IMR-90 (cell line): Measurements from ENCODE around the gene VAMP7. TPM values are rescaled to one million over a fixed set of nuclear protein-coding genes. Genes with fewer than 3 reads are reported as not detected.

ENCODE experiments used
- ATAC-seq: fragments of 200-7000 bp; cut with Tn5 transposase; 2 replicates; pipeline ENCODE4 v1.9.1; 2020; ENCODE audit warnings: low read depth, mild to moderate bottlenecking, moderate library complexity
- BruUV-seq: library from RNA; stranded (reverse); fragments of 400-500 nt; replicated peaks from 2 replicates; lab custom pipeline; 2021; lab: Mats Ljungman, UMichigan
- CTCF ChIA-PET: fragments of 300-600 bp; formaldehyde crosslinking; extraction: SDS; loops from one replicate; lab custom pipeline; 2021; ENCODE audit warnings: antibody characterized with exemption; lab: Yijun Ruan, JAX
- POLR2A ChIA-PET: fragments of 300-600 bp; sonication (Branson Sonifier 250); formaldehyde crosslinking; loops from one replicate; lab custom pipeline; 2022; ENCODE audit warnings: antibody characterized with exemption; ENCODE audit not compliant: unreplicated experiment; lab: Charles Lee
- DNase-seq: peaks from one replicate; pipeline ENCODE4 v3.0.0; 2013
- H2AFZ ChIP-seq: replicated peaks from 2 replicates; pipeline ENCODE3; 2013; ENCODE audit warnings: low read length, mild to moderate bottlenecking; ENCODE audit not compliant: poor library complexity
- H2AK5ac ChIP-seq: 2 replicates; pipeline ENCODE4 v1.6.1; 2013; ENCODE audit warnings: low read depth, low read length, inconsistent platforms
- H2AK9ac ChIP-seq: replicated peaks from 2 replicates; pipeline ENCODE3; 2013; ENCODE audit warnings: mild to moderate bottlenecking, low read depth, low read length, moderate library complexity; ENCODE audit not compliant: poor library complexity
- H2BK120ac ChIP-seq: 2 replicates; pipeline ENCODE4 v1.6.1; 2013; ENCODE audit warnings: low read depth, low read length, inconsistent platforms
- H2BK15ac ChIP-seq: 3 replicates; pipeline ENCODE4 v1.6.1; 2013; ENCODE audit warnings: low read depth, low read length, inconsistent platforms
- H2BK20ac ChIP-seq: 2 replicates; pipeline ENCODE4 v1.6.1; 2013; ENCODE audit warnings: low read depth, mild to moderate bottlenecking, inconsistent platforms, low read length, moderate library complexity
- H2BK5ac ChIP-seq: 2 replicates; pipeline ENCODE4 v1.6.1; 2013; ENCODE audit warnings: mild to moderate bottlenecking, low read depth, low read length, inconsistent platforms; ENCODE audit not compliant: poor library complexity, severe bottlenecking
- H3K14ac ChIP-seq: replicated peaks from 2 replicates; pipeline ENCODE4 v1.6.1; 2013; ENCODE audit warnings: low read depth, low read length, inconsistent platforms
- H3K18ac ChIP-seq: 2 replicates; pipeline ENCODE4 v1.6.1; 2013; ENCODE audit warnings: low read depth, low read length, control low read depth
- H3K23ac ChIP-seq: 2 replicates; pipeline ENCODE4 v1.6.1; 2013; ENCODE audit warnings: low read depth, low read length, inconsistent platforms
- H3K27ac ChIP-seq: 2 replicates; pipeline ENCODE4 v1.5.1; 2013; ENCODE audit warnings: mild to moderate bottlenecking, control low read depth, low read length; ENCODE audit not compliant: insufficient read depth
- H3K27me3 ChIP-seq: 2 replicates; pipeline ENCODE4 v1.6.1; 2013; ENCODE audit warnings: low read length; ENCODE audit not compliant: control insufficient read depth, insufficient read depth
- H3K36me3 ChIP-seq: 2 replicates; pipeline ENCODE4 v1.6.1; 2013; ENCODE audit warnings: low read length, mixed read lengths; ENCODE audit not compliant: control insufficient read depth, insufficient read depth
- H3K4ac ChIP-seq: 2 replicates; pipeline ENCODE4 v1.6.1; 2013; ENCODE audit warnings: low read depth, low read length, inconsistent platforms
- H3K4me1 ChIP-seq: 2 replicates; pipeline ENCODE4 v1.6.1; 2013; ENCODE audit warnings: low read length, mixed read lengths; ENCODE audit not compliant: control insufficient read depth, insufficient read depth
- H3K4me2 ChIP-seq: 2 replicates; pipeline ENCODE4 v1.6.1; 2013; ENCODE audit warnings: low read depth, mild to moderate bottlenecking, control low read depth, low read length, moderate library complexity
- H3K4me3 ChIP-seq: 2 replicates; pipeline ENCODE4 v1.5.1; 2013; ENCODE audit warnings: low read depth, mild to moderate bottlenecking, control low read depth, low read length, moderate library complexity; ENCODE audit not compliant: insufficient read depth
- H3K56ac ChIP-seq: 2 replicates; pipeline ENCODE4 v1.6.1; 2013; ENCODE audit warnings: low read length, inconsistent platforms; ENCODE audit not compliant: insufficient read depth; ENCODE audit errors: extremely low read depth
- H3K79me1 ChIP-seq, 2 experiments: 2 replicates each; pipeline ENCODE4 v1.6.1; 2013; ENCODE audit warnings: low read length in 2 of 2, inconsistent platforms in 1 of 2, low read depth in 1 of 2
- H3K9ac ChIP-seq: 2 replicates; pipeline ENCODE4 v1.6.1; 2013; ENCODE audit warnings: low read depth, low read length, control low read depth
- H3K9me1 ChIP-seq: 2 replicates; pipeline ENCODE4 v1.6.1; 2013; ENCODE audit warnings: low read length, inconsistent platforms; ENCODE audit not compliant: insufficient read depth
- H3K9me3 ChIP-seq: 2 replicates; pipeline ENCODE4 v1.6.1; 2013; ENCODE audit warnings: low read length; ENCODE audit not compliant: control insufficient read depth, insufficient read depth
- H4K20me1 ChIP-seq: 2 replicates; pipeline ENCODE4 v1.6.1; 2013; ENCODE audit warnings: low read length, inconsistent platforms; ENCODE audit not compliant: insufficient read depth
- H4K5ac ChIP-seq: 2 replicates; pipeline ENCODE4 v1.6.1; 2013; ENCODE audit warnings: mild to moderate bottlenecking, low read depth, low read length, control low read depth
- H4K8ac ChIP-seq, 2 experiments: 2 replicates each; pipeline ENCODE4 v1.6.1; 2013; ENCODE audit warnings: low read depth in 2 of 2, low read length in 2 of 2, control low read depth in 1 of 2, inconsistent platforms in 1 of 2
- H4K91ac ChIP-seq: 2 replicates; pipeline ENCODE4 v1.6.1; 2013; ENCODE audit warnings: low read depth, low read length, inconsistent platforms; ENCODE audit not compliant: insufficient read depth
- BHLHE40 ChIP-seq: fragments of 150-350 bp; IDR thresholded peaks from 2 replicates; pipeline ENCODE4 v1.6.1; 2016; ENCODE audit warnings: mild to moderate bottlenecking, low read depth, low read length
- CEBPB ChIP-seq: IDR thresholded peaks from 2 replicates; pipeline ENCODE4 v1.6.1; 2012; ENCODE audit warnings: low read depth, low read length, improper control_type of control experiment
- CHD1 ChIP-seq: IDR thresholded peaks from 2 replicates; pipeline ENCODE4 v1.6.1; 2012; ENCODE audit warnings: low read depth, low read length, improper control_type of control experiment
- CTCF ChIP-seq: conservative IDR thresholded peaks from 2 replicates; pipeline ENCODE4 v1.5.1; 2012; ENCODE audit warnings: mild to moderate bottlenecking, low read depth, low read length, improper control_type of control experiment
- ELK1 ChIP-seq: fragments of 150-350 bp; IDR thresholded peaks from 2 replicates; pipeline ENCODE4 v1.6.1; 2016; ENCODE audit warnings: low read depth, mild to moderate bottlenecking, low read length, moderate library complexity, borderline replicate concordance
- FOS ChIP-seq: fragments of 150-350 bp; IDR thresholded peaks from 2 replicates; pipeline ENCODE4 v1.6.1; 2016; ENCODE audit warnings: low read depth, low read length
- MAFK ChIP-seq: IDR thresholded peaks from 2 replicates; pipeline ENCODE4 v1.6.1; 2012; ENCODE audit warnings: low read depth, low read length, improper control_type of control experiment
- MAZ ChIP-seq: IDR thresholded peaks from 2 replicates; pipeline ENCODE4 v1.6.1; 2012; ENCODE audit warnings: low read depth, mild to moderate bottlenecking, low read length, improper control_type of control experiment, moderate library complexity, borderline replicate concordance
- MXI1 ChIP-seq: IDR thresholded peaks from 2 replicates; pipeline ENCODE4 v1.6.1; 2012; ENCODE audit warnings: low read depth, mild to moderate bottlenecking, low read length, moderate library complexity, borderline replicate concordance
- NFE2L2 ChIP-seq: fragments of 150-350 bp; IDR thresholded peaks from 2 replicates; pipeline ENCODE4 v1.6.1; 2016; ENCODE audit warnings: low read depth, mild to moderate bottlenecking, low read length
- POLR2A ChIP-seq: IDR thresholded peaks from 2 replicates; pipeline ENCODE4 v1.6.1; 2012; ENCODE audit warnings: mild to moderate bottlenecking, low read depth, low read length
- RAD21 ChIP-seq: IDR thresholded peaks from 2 replicates; pipeline ENCODE4 v1.6.1; 2012; ENCODE audit warnings: low read length, improper control_type of control experiment
- RCOR1 ChIP-seq: IDR thresholded peaks from 2 replicates; pipeline ENCODE4 v1.6.1; 2012; ENCODE audit warnings: mild to moderate bottlenecking, low read length, improper control_type of control experiment; ENCODE audit not compliant: insufficient replicate concordance
- RFX5 ChIP-seq: IDR thresholded peaks from 2 replicates; pipeline ENCODE4 v1.8.0; 2012; ENCODE audit warnings: low read depth, mild to moderate bottlenecking, low read length, moderate library complexity
- SMC3 ChIP-seq: fragments of 150-350 bp; IDR thresholded peaks from 2 replicates; pipeline ENCODE4 v1.6.1; 2016; ENCODE audit warnings: low read depth, mild to moderate bottlenecking, antibody characterized with exemption, low read length, moderate library complexity
- WGBS, 2 experiments: methylation state at CpG; one replicate each; pipeline versions ENCODE4 v1.1.5 to v1.1.7; 2013; ENCODE audit warnings: missing lambda C conversion rate in 2 of 2; ENCODE audit not compliant: insufficient read length in 1 of 2; ENCODE audit errors: extremely low coverage in 2 of 2; 5-methylcytosine and 5-hydroxymethylcytosine counted together
- dilution Hi-C: fragments of 300-500 bp; cut with HindIII; formaldehyde crosslinking; loops from one replicate; pipeline ENCODE4 v1.14.3; 2018; ENCODE audit warnings: low sequenced_read_pairs; ENCODE audit not compliant: unreplicated experiment
- in situ Hi-C: fragments of 300-500 bp; cut with MboI; formaldehyde crosslinking; loops from 3 replicates; pipeline ENCODE4 v1.14.3; 2019; ENCODE audit warnings: low sequenced_read_pairs, inconsistent platforms, mixed read lengths
- intact Hi-C: fragments of 100-400 bp; cut with micrococcal nuclease; formaldehyde crosslinking; loops from 2 replicates; pipeline ENCODE4 v1.10.0; 2022
- polyA plus RNA-seq, 3 experiments: library from polyadenylated mRNA; depleted of rRNA; stranded (reverse); fragments of >200 nt; gene quantifications; 2 replicates each; pipeline ENCODE4 v1.2.3, GENCODE V29; 2012; ENCODE audit warnings: low replicate concordance in 1 of 3
- total RNA-seq: library from RNA; depleted of rRNA; stranded (reverse); fragments of >200 nt; gene quantifications from 2 replicates; pipeline ENCODE4 v1.2.3, GENCODE V29; 2012
- TF ChIP-seq, protein P1 (sequence below): fragments of 150-350 bp; IDR thresholded peaks from 2 replicates; pipeline ENCODE4 v1.6.1; 2017; ENCODE audit warnings: mild to moderate bottlenecking, antibody characterized with exemption, low read length, low read depth

The VAMP7 gene
- total and polyA plus RNA-seq, 2 of the 4 experiments (the other 2 are of a cell fraction), result 21.7 to 39.1 TPM

DNA sequence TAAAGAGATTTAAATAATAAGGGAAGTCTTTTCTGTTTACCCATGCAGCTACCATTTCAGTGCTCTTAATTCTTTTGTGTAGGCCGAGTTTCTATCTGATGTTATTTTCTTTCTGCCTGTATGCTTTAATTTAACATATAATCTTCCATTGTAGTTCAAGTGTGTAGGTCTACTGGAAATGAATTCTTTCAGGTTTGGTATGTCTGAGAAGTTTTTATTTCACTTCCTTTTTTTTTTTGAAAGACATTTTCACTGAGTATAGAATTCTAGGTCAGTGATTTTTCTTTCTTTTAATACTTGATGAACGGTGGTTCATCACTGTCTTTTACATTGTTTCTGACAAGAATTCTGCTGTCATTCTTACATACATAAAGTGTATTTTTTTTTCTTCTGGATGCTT is 42.1 kb downstream of the VAMP7 start:
- in situ Hi-C loops, result no loop called here
- H3K56ac ChIP-seq, result no peak overlapping the region
- no peaks in the 10 kb centered on the region for H3K27me3 ChIP-seq
- no peak for ATAC-seq
- ChIA-PET POLR2A (no interaction called here), CTCF (no interaction called here)
- no peaks in the 10 kb centered on the region for H3K79me1 ChIP-seq
- intact Hi-C loops, result no loop called here
- no peak overlapping the region for H2BK15ac ChIP-seq
- dilution Hi-C loops, result no loop called here
- no peak overlapping the region for H2BK5ac ChIP-seq
- no peak overlapping the region for H3K27ac ChIP-seq
- no peaks in the 10 kb centered on the region for H3K9me1 ChIP-seq
- H2BK120ac ChIP-seq, result no peak overlapping the region
- H4K91ac ChIP-seq, result no peak overlapping the region
- H3K4me2 ChIP-seq, result no peak overlapping the region
- H3K14ac ChIP-seq, result no peak overlapping the region
- H2BK20ac ChIP-seq, result no peak overlapping the region
- no peak for TF ChIP-seq FOS
- TF ChIP-seq, protein P1, sequence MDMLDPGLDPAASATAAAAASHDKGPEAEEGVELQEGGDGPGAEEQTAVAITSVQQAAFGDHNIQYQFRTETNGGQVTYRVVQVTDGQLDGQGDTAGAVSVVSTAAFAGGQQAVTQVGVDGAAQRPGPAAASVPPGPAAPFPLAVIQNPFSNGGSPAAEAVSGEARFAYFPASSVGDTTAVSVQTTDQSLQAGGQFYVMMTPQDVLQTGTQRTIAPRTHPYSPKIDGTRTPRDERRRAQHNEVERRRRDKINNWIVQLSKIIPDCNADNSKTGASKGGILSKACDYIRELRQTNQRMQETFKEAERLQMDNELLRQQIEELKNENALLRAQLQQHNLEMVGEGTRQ, result no peak
- TF ChIP-seq RAD21, result no peak
- TF ChIP-seq CTCF, result no peak
- no peak for TF ChIP-seq POLR2A
- no peak for TF ChIP-seq RFX5
- no peak for TF ChIP-seq RCOR1
- TF ChIP-seq MXI1, result no peak
- no peak for TF ChIP-seq CEBPB
- no peak for TF ChIP-seq BHLHE40
- no peak for TF ChIP-seq CHD1
- TF ChIP-seq SMC3, result no peak
- TF ChIP-seq NFE2L2, result no peak
- no peak for TF ChIP-seq MAZ
- TF ChIP-seq ELK1, result no peak
- no peak for TF ChIP-seq MAFK
- no CpG with 5 or more reads among the region's 2 CpGs for WGBS, 2 experiments
- no peak for DNase-seq
- no peak overlapping the region for H3K4me3 ChIP-seq
- H2AK5ac ChIP-seq, result no peak overlapping the region
- H2AFZ ChIP-seq, result no peak overlapping the region
- H3K9ac ChIP-seq, result no peak overlapping the region
- no peaks in the 10 kb centered on the region for H3K9me3 ChIP-seq
- H3K4ac ChIP-seq, result no peak overlapping the region
- no peak overlapping the region for H3K23ac ChIP-seq
- no peak overlapping the region for H3K18ac ChIP-seq
- H4K8ac ChIP-seq, result no peak overlapping the region
- H3K36me3 ChIP-seq, result peaks cover 2% of the 10 kb centered on the region; the same call in 1 of the 2 replicates
- no TSS peak for BruUV-seq
- H2AK9ac ChIP-seq, result no peak overlapping the region
- no peak overlapping the region for H4K5ac ChIP-seq
- H3K4me1 ChIP-seq, result no peaks in the 10 kb centered on the region
- H4K20me1 ChIP-seq, result no peaks in the 10 kb centered on the region
